Measurements from ENCODE around the gene SLCO3A1. TPM values are rescaled to one million over a fixed set of nuclear protein-coding genes. Genes with fewer than 3 reads are reported as not detected.

The SLCO3A1 gene
- total RNA-seq, 1 donor = 17.2 TPM

- DNase-seq (ENCODE audit: low read depth in 2 of 3, low spot score in 2 of 3) = no peak
These were observed 168.3 kb downstream of the SLCO3A1 start for GRCh38 chr15:92021792-92022191.

DNA sequence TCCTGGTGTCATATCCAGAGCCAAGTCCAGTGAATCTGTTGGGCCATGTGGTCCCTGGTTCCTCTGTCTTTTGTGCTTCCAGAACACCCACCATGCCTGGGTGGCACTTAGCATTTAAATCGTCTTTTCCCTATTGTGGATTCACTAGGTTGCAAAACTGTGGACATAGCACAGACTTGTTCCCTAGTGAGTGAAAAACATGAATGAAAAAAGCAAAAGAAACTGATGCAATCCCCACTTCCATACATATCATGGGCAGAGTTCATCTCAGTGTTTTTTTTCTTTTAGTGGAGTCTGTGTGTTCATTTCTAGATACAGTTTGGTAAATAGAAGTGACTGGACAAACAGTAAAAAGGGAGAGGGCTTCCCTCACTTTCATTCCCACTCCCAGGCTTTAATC is 170.5 kb downstream of the SLCO3A1 start:
- no peak for DNase-seq (ENCODE audit: low read depth in 2 of 3, low spot score in 2 of 3)

DNA sequence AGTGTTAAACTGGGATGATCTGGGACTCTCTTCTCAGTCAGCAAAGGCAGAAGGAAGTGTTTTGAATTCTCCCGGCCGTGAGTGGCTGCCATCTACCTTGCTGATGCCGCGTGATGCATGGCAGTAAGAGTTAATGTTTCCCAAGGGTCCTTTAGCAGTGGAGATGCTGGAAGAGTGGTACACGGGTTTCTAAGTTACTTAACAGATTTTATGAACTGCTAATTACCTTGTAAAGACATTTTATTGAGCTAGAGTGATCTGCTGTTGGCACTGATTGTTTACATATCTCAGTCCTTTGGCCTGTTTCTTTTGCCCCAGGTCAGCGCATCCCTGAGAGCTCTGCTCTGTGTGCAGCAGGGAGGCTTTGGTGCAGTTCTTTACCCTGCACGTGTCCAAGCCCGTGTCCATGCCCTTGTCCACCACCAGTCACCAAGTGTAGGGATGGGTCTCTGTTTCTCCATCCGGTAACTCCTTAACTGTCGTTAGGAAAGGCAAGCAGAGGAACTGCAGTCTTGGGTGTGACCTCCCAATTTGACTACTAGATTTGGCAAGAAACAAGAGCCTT is 172.3 kb downstream of the SLCO3A1 start:
- no peak for DNase-seq (ENCODE audit: low read depth in 2 of 3, low spot score in 2 of 3)

- no peak for DNase-seq (ENCODE audit: low read depth in 2 of 3, low spot score in 2 of 3)
These were observed 174.8 kb downstream of the SLCO3A1 start for GRCh38 chr15:92028389-92028724.

DNA sequence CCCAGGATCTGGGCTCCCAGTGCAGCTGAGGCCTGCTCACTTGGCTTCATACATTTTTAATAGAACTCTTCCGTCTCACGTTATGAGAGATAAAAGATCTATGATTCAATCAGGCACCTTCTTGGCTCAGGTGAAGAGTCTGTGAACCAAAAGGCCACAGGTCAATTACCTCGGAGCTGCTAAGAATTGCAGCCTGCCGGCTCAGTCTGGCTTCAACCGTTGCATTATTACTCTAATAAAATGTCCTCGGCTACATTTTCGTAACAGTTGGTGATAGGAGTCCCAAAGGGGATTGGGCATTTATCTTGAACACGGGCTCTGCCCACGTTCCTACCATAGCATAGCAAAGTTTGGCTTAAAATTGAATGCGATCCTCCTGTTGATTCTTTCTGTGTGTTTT is 176.3 kb downstream of the SLCO3A1 start:
- DNase-seq (ENCODE audit: low read depth in 2 of 3, low spot score in 2 of 3) = no peak

DNA sequence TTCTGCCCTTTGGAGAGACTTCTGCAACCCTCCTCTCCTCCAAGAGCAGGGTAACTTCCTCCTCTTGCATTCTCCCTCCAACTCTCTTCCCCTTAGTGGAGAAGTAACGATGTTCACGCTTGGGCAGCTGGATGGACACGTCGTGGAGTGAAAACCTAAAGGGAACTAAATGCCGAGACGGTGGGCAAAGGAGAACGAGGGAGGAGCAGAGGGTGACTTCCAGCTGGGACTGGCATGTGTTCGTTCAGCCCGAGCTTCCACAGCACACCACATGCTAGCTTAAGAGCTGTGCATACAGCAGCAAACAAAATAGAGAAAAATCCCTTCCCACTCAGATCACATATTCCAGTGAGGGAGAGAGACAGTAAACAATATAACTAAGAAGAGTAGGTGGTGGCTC is 179.8 kb downstream of the SLCO3A1 start:
- DNase-seq (ENCODE audit: low read depth in 2 of 3, low spot score in 2 of 3) = no peak

- DNase-seq (ENCODE audit: low read depth in 2 of 3, low spot score in 2 of 3) = no peak
These were observed 180.2 kb downstream of the SLCO3A1 start for GRCh38 chr15:92033723-92034122.

- DNase-seq (ENCODE audit: low read depth in 2 of 3, low spot score in 2 of 3) = no peak
These were observed 180.7 kb downstream of the SLCO3A1 start for GRCh38 chr15:92034227-92034626.

DNA sequence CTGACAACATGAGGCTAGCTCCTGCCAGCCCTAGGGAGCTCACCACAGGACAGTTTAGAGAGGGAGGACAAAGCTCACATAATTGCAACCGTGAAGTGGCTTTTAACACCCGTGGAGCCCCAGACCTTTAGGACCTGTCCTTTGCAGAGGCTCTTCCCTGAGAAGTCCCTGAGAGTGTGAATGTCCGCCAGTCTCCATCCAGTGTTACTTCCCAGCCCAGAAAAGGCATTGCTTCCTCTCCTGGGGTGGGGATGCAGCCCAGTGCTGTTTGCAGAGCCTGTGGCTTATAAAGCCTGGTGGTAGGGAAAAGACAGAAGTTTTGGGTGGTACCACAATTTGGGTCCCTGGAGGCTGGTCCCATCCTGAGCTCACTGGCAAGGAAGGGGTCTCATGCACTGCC is 182.0 kb downstream of the SLCO3A1 start:
- no peak for DNase-seq (ENCODE audit: low read depth in 2 of 3, low spot score in 2 of 3)

- no peak for DNase-seq (ENCODE audit: low read depth in 2 of 3, low spot score in 2 of 3)
These were observed 182.5 kb downstream of the SLCO3A1 start for GRCh38 chr15:92035961-92036360.

- DNase-seq (ENCODE audit: low read depth in 2 of 3, low spot score in 2 of 3) = peak in 1 of 3 donors; percentile 63
These were observed 184.0 kb downstream of the SLCO3A1 start for GRCh38 chr15:92037491-92037890.

DNA sequence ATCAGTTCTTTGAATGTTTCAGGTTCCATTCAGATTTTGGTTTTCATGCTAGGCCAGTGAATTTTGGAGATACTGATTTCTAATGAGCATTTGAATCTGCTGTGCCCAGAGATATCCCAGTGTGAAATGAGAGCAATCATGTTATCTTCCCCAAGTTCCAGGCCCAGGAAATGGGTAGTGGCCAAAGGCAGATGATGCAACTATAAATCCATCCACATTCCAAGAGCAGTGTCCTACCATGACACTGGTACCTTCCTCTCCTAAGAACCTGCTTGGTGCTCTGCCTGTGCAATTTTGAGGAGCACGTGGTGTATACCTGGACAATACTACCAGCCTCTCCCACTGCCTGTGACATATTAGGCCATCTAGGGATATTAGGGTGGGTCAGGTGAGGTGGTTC is 186.8 kb downstream of the SLCO3A1 start:
- no peak for DNase-seq (ENCODE audit: low read depth in 2 of 3, low spot score in 2 of 3)

GRCh38 chr15:92041371-92041770 is 187.9 kb downstream of the SLCO3A1 start:
- DNase-seq (ENCODE audit: low read depth in 2 of 3, low spot score in 2 of 3) = no peak

- DNase-seq (ENCODE audit: low read depth in 2 of 3, low spot score in 2 of 3) = no peak
These were observed 189.8 kb downstream of the SLCO3A1 start for GRCh38 chr15:92043283-92043682.

DNA sequence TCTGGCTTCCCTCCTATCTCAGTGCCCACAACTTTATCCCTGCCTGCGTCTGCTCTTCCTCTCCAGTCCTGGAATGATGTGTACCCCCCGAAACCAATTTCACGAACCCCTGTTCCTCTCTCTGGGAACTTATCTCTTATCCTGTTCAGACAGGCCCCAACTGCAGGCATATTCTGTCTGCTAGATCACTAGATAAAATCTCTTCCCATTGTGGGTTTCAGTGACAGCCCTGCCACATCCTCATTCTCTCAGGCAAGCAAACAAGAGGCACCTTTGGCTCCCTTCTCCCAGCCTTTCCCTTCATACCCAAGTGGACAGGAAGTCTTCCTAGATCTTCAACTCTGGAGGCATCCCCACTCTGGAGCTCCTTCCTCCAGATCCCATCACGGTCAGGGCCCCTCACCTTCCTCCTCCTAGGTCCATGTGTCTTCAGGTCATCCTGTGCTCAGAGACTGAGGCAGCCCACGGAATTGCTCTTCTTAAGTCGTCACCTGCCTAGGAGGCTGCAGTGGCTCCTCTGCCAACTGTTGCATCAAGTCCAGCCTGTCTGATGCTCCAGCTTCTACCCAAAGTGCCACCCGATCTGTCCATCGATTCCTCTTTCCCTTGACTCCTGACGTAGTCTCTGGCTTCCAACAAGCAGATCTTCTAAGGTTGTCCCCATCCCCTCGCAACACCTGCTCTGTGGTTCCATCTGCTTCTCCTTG is 190.8 kb downstream of the SLCO3A1 start:
- no peak for DNase-seq (ENCODE audit: low read depth in 2 of 3, low spot score in 2 of 3)

DNA sequence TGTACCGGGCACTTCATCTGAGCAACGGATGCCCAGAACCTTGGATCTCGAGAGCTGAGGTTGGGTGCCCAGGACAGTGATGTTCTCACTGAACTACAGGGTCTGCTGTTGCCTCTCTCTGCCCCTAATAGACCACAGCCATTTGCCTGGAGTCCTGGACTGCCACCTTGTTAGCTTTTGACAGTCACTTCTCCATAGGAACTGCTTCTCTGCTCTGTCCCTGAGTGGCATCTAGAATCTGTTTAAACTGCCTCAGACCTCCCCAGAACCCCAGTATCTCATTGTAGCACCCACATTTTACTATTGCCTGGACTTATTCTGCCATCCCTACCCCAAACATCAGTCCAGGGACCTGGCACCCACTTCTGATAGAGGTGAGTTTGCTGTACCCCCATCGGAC is 194.4 kb downstream of the SLCO3A1 start:
- no peak for DNase-seq (ENCODE audit: low read depth in 2 of 3, low spot score in 2 of 3)

- no peak for DNase-seq (ENCODE audit: low read depth in 2 of 3, low spot score in 2 of 3)
These were observed 195.2 kb downstream of the SLCO3A1 start for GRCh38 chr15:92048739-92049138.

DNA sequence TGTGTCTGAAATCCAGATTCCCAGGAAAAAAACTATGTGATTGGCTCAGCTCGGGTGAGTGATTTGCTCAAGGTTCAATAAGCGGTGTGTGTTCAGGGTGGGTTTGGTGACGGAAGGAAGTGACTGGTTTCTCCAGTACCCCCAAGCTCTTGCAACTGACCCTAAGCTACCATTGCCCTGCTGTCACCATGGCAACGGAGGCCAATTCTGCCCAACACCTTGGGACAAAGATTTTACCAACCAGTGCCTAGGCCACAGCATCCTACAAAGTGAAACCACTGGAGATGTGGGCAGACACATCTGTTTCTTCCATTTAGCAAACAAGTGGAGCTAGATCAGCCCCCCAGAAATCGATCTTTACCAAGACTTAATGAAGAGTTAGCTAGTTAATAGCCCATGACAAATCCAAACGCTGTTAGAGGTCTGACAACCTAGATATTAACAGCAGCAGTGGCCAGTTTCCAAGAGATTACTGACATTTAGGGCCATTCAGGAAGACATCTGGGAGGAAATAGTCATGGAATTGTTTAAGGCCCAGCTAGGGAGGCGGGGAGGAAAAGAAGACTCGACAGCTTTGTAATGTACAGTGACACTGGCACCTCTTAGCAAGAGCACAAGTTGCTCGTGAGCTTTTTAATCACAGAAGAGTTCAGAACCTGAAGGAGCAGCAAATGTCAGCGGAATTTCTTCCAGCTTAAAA is 195.9 kb downstream of the SLCO3A1 start:
- DNase-seq (ENCODE audit: low read depth in 2 of 3, low spot score in 2 of 3) = no peak

- DNase-seq (ENCODE audit: low read depth in 2 of 3, low spot score in 2 of 3) = no peak
These were observed 196.9 kb downstream of the SLCO3A1 start for GRCh38 chr15:92050220-92050898.

- no peak for DNase-seq (ENCODE audit: low read depth in 2 of 3, low spot score in 2 of 3)
These were observed 198.2 kb downstream of the SLCO3A1 start for GRCh38 chr15:92051716-92052115.

DNA sequence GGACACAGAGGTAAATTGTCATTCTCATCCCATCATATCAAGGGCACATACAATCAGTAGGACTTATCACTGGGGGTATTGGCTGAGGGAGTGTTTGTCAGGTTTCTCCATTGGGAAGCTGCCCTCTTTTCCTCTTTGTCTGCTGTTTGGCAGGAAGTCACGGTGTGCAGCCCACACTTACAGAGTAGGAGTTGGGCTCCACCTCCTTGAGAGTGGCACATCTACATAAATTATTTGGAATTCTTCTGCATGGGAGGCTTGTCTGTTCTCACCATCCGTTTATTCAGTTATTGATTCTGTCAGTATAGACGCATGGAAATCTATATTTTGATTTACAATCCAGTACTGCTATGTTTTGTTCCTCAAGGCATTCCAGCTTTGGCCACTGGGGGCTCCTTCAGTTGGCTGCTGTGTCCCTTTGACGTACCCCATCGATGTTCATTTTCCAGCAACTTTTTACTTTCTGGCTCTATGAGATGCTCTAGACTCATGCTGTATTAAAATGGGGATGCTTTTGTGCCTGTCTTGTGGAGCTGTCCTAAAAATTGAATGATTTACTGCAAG is 200.3 kb downstream of the SLCO3A1 start:
- DNase-seq (ENCODE audit: low read depth in 2 of 3, low spot score in 2 of 3) = no peak

All from hematopoietic multipotent progenitor cell (in vitro differentiated cells).